Measurements from ENCODE around the gene TRO. TPM values are rescaled to one million over a fixed set of nuclear protein-coding genes. Genes with fewer than 3 reads are reported as not detected.

The TRO gene
- total RNA-seq, 1 donor from 2014 or later = 66.1 TPM

GRCh38 chrX:54978448-54978847 is 57.8 kb downstream of the TRO start:
- Mint-ChIP-seq H3K4me1 (ENCODE audit: low read depth) (no peaks in the 10 kb centered on the region), H3K9me3 (ENCODE audit: low read depth) (peaks cover 36% of the 10 kb centered on the region), H3K27ac (ENCODE audit: unreplicated experiment) (no peak overlapping the region), H3K36me3 (ENCODE audit: low read depth) (no peaks in the 10 kb centered on the region), H3K27me3 (ENCODE audit: low read depth) (peaks cover 1% of the 10 kb centered on the region), H3K4me3 (ENCODE audit: unreplicated experiment) (no peak overlapping the region)
- no peak for TF ChIP-seq CTCF (IDR thresholded peaks at IDR 0.05)
- DNase-seq (ENCODE audit: low spot score) = no peak

GRCh38 chrX:54979432-54979831 is 58.8 kb downstream of the TRO start:
- H3K27me3 Mint-ChIP-seq (ENCODE audit: low read depth) = peaks cover 1% of the 10 kb centered on the region
- no peaks in the 10 kb centered on the region for H3K36me3 Mint-ChIP-seq (ENCODE audit: low read depth)
- H3K4me3 Mint-ChIP-seq (ENCODE audit: unreplicated experiment) = no peak overlapping the region
- TF ChIP-seq CTCF (IDR thresholded peaks at IDR 0.05) = no peak
- no peaks in the 10 kb centered on the region for H3K4me1 Mint-ChIP-seq (ENCODE audit: low read depth)
- H3K9me3 Mint-ChIP-seq (ENCODE audit: low read depth) = peaks cover 33% of the 10 kb centered on the region
- H3K27ac Mint-ChIP-seq (ENCODE audit: unreplicated experiment) = no peak overlapping the region
- no peak for DNase-seq (ENCODE audit: low spot score)

GRCh38 chrX:54980334-54980733 is 59.7 kb downstream of the TRO start:
- no peak for TF ChIP-seq CTCF (IDR thresholded peaks at IDR 0.05)
- DNase-seq (ENCODE audit: low spot score) = no peak
- Mint-ChIP-seq H3K4me1 (ENCODE audit: low read depth) (no peaks in the 10 kb centered on the region), H3K27me3 (ENCODE audit: low read depth) (peaks cover 1% of the 10 kb centered on the region), H3K36me3 (ENCODE audit: low read depth) (no peaks in the 10 kb centered on the region), H3K9me3 (ENCODE audit: low read depth) (peaks cover 26% of the 10 kb centered on the region), H3K4me3 (ENCODE audit: unreplicated experiment) (no peak overlapping the region), H3K27ac (ENCODE audit: unreplicated experiment) (no peak overlapping the region)

Other genes with a start within 250 kb of the TRO start
- 0.08 to 0.15 TPM in 2 of 3 replicates, not detected in the other for gene ITIH6, start 122.6 kb upstream of the TRO start, total RNA-seq
- 467 to 469 TPM (median 467 TPM) in 3 replicates for gene MAGED2, start 113.1 kb upstream of the TRO start, total RNA-seq
- gene PFKFB1, start 73.4 kb downstream of the TRO start, total RNA-seq = 0.25 to 0.31 TPM in 2 of 3 replicates, not detected in the other
- gene APEX2, start 79.5 kb downstream of the TRO start, total RNA-seq = 10.9 to 17.9 TPM (median 12.7 TPM) in 3 replicates
- not detected in 3 replicates for gene ALAS2, start 110.2 kb downstream of the TRO start, total RNA-seq
- gene PAGE2B, start 154.2 kb downstream of the TRO start, total RNA-seq = not detected in 3 replicates
- not detected in 3 replicates for gene PAGE2, start 168.2 kb downstream of the TRO start, total RNA-seq